PFSK-1 (cell line): ENCODE results near the gene ZBTB7A.

Source experiments
- POLR2AphosphoS5 ChIP-seq: IDR thresholded peaks from 2 replicates; pipeline ENCODE4 v1.6.1; 2012; ENCODE audit warnings: low read depth, mild to moderate bottlenecking, control low read depth, low read length, moderate library complexity
- TAF1 ChIP-seq: IDR thresholded peaks from 2 replicates; pipeline ENCODE4 v1.6.1; 2012; ENCODE audit warnings: low read length, control low read depth, borderline replicate concordance; ENCODE audit not compliant: insufficient read depth

DNA sequence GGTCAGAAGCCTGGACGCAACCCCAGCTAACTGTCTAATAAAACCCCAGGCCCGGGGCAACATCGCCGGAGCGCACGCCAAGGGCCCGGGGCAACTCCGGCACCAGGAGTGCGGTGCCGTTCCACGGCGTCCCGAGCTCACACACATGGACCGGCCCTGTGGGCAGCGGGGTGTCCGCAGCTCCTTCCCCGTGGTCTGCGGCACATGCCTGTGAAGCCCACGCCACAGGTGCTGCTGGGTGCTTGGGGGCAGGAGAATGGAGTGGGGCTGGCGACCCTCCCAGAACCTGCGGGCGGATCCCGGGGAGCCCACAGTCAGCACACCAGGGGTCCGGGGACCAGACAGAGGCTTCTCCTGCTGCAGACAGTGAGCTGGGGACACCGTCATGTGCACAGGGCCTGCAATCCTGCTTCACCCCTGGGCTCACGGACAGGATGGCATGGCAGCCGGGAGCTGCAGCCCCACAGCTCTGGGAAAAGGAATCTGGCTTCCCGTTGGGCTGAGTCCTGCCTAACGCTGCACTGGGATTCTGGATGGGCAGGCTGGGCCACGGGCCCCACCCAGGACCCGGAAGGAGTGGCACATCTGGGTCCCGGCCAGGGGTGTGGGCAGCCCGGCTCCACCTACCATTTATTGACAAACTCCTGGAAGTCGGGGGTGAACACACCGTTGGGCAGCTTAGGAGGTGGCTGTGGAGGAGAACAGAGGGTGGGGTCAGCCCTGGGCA lies 28.2 kb upstream of the ZBTB7A start:
- TF ChIP-seq POLR2AphosphoS5 (no peak), TAF1 (no peak)
